GM21786 (cell line): Measurements from ENCODE around the gene HSD17B3.
"Not testable (repeated sequence)": the region's sequence is repeated elsewhere in the genome, so short reads cannot be mapped to it uniquely, and the experiment has no call there.

Experiments
- ATAC-seq: cut with Tn5 transposase; IDR thresholded peaks from one replicate; pipeline ENCODE4 v1.9.1; 2021; ENCODE audit not compliant: unreplicated experiment

The HSD17B3 gene

DNA sequence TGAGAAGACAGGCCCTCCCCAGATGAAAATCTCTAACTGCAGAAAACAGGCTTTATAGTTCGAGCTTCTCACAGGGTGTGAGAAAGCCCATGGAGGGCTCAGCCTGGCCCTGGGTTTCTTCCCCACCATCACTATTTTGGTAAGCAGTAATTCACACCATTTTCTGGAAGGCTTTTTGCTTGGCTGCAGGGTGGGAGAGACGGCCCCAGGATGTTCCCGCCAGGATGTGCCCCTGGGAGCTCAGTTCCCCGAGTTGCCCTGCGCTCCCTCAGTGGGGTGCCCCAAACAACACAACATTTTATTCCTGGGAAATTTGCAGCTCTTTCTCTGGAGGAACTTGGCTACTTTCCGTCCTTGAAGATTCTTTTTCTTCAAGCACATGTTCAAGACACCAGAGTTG is 100.8 kb downstream of the HSD17B3 start:
- no peak for ATAC-seq

DNA sequence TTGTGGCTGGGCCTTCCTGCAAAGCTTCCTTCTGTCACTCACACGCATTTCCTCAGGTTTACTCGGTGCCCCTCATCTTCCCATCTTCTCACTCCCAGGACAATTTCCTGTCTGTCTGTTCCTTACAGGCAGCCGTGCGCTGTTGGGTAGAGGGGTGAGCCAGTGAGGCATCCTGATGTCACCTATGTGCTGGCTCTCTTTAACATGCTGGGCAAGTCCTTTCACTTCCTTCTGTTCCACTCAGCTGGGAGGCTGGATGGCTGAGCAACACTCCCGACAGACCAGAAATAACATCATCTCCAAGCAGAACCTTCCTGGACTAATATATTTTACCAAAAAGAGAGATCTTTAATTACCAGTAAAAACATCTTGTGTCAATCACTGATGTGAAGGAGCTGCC is 103.0 kb downstream of the HSD17B3 start:
- no peak for ATAC-seq

DNA sequence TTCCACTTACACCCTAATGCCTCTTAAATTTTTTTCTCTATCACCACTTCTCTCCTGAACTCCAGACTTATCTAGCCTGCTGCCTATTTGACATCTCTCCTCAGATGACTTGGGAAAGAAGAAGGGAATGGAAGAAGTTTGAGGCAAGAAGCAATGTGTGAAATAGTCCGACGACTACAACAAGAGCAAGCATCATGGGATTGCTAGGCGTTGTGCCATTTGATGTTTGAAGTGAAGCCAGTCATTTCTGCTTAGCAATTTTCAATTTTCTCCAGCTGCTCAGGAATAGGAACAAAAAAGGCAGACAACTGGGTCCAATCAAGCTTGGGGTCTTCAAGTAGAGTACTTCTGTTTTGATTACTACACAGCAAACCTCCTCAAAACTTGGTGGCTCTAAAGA is 106.4 kb downstream of the HSD17B3 start:
- ATAC-seq: no peak

DNA sequence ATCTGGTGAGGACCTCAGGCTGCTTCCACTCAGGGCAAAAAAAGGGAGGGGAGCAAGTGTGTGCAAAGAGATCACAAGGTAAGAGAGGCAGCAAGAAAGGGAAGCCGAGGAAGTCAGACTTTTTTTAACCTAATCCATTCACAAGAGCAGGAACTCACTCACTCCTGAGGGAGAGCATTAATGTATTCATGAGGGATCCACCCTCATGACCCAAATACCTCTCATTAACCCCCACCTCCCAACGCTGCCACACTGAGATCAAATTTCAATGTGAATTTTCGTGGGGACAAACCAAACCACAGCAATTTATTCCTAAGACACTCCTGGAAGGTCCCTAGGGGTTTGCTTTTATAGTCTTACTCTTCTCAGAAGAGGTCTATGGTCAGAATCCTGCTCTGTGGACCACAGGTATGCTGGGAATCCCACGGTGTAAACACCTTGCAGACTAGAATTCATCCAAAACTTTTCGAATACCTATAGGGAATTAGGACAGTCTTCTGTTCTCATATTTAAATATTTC is 108.7 kb downstream of the HSD17B3 start:
- no peak for ATAC-seq

DNA sequence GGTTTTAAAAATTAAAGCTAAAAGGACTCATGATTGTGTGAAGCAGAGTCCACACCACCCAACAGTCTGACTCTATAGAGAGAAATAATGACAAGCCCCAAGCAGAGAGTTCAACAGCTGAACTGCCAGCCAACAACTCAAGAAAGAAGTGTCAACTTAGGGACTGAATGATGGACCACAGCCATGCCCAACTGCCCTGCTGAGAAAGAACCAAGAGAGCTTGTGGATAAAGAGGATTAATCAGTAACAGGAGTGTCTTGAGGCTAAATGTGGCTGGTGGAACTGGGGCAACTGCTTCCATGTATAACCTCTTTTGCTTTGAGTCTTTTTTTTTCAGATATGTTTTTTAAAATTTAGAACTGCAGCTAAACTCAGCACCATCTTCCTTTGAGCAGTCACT is 109.3 kb downstream of the HSD17B3 start:
- ATAC-seq: no peak

DNA sequence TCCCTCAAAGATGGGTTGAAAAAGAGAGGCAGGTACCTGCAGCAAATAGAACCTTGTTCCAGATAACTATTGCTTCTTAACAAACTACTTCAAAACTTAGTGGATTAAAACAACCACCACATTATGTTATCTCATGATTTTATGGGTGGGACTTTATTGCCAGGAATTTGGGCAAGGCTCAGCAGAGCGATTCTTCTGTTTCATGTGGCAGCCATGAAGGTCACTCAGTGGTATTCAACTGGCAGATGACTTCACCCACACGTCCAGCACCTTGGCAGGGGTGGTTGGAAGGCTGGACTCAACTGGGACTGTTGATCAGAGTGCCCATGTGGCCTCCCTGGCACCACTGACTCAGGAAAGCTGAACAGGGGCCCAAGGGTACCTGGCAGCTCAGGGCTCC is 112.0 kb downstream of the HSD17B3 start:
- ATAC-seq: no peak

DNA sequence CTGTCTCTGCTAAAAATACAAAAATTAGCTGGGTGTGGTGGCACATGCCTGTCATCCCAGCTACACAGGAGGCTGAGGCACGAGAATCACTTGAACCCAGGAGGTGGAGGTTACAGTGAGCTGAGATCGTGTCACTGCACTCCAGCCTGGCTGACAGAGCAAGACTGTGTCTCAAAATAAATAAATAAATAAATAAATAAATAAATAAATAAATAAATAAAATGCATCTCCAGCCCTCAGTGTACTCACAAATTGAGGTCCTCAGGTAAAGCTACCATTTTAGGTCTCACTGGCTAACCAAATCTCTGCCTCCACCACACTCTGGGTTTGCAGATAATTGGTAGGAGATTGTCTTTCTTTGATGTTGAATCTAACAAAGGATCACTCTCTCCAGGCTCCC is 112.4 kb downstream of the HSD17B3 start:
- ATAC-seq: not testable (repeated sequence)

DNA sequence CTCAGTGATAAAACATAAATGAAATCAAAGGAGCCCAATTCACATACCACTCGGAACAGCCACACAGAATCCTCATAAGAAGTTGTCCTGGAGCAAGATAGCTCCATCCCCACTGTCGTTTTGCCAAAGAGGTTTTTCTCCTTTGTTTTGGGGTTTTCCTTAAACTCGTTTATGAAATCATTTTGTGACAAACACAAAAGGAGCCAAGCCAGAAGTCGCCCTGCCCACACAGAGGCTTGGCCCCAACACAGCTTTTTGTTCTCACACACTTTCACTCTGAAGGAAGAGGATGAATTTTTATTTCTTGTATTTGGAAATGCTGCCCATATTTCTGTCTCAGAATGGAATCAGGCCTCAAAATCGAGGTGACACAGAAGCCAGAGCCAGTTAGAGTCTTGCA is 113.4 kb downstream of the HSD17B3 start:
- no peak for ATAC-seq

DNA sequence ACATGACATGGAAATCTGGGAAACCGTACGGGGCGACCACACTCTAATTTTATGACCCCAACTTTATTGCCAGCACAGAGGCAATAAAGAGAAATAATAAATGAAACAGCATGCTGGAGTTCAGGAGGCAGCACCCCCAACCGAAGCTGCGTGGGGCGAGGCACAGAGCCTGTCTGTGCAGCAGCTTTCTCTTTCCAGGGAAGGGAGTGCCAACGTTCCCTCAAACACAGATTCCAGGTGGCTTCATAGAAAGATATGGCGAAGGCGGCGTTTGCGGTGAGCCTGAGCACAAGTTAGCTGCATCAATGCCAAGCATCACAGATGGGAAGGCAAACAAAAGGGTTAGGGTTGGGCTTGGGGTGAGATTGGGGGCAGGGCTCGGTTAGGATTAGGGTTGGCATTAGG is 114.8 kb downstream of the HSD17B3 start:
- ATAC-seq: no peak

DNA sequence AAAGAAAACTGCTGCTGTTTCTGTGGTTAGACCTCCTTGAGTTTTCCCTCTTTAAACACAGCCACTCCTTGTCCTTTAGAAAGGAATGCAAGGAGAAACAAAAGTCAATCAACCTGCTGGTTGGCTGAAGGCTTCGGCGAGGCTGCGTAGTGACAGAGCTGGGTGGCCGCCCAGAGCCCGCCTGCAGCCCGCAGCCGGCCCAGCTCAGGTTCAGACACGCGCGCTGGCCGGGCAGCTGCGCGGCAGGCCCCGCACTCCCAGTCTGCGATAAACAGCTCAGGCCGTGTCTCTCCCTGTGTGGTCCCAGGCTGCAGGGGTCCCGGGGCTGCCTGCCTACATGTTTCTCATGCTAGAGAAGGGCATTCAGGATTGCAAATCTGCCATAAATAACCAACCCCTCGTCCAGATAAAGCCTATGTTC is 115.4 kb downstream of the HSD17B3 start:
- ATAC-seq: no peak

DNA sequence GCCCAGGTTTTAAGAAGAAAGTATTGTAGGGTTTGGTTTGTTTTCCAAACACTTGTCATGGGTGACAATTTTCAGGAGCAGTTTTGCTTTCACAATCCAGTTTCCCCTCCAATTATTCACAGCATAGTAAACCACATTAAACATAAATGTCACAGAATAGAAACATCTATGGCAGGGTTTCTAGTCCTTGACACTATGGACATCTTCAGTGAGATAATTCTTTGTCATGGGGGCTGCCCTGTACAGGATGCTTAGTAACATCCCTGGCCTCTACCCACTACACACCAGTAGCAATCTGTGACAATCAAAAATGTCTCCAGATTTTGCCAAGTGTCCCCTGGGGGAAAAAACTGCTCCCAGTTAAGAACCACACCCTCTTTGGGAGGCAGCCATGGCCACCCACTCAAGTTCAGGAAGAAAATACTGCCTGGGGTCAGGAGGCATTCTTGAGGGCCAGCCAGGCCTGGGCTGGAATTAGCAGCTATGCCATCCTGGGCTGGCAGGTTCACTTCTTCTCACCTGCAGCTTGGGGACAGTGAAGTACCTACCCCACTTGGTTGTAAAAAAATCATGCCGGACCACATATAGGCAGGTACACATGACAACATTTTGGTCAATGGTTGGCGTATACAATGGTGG is 116.3 kb downstream of the HSD17B3 start:
- no peak for ATAC-seq
